ENCODE measurements around the gene EIF3L. TPM values are rescaled to one million over a fixed set of nuclear protein-coding genes. Genes with fewer than 3 reads are reported as not detected.

EIF3L gene
- total and polyA plus RNA-seq, 10 of the 15 experiments (the other 5 are each of a cell fraction or from before 2014, with no cell fraction given): 294 to 1,037 (median 618) TPM

DNA sequence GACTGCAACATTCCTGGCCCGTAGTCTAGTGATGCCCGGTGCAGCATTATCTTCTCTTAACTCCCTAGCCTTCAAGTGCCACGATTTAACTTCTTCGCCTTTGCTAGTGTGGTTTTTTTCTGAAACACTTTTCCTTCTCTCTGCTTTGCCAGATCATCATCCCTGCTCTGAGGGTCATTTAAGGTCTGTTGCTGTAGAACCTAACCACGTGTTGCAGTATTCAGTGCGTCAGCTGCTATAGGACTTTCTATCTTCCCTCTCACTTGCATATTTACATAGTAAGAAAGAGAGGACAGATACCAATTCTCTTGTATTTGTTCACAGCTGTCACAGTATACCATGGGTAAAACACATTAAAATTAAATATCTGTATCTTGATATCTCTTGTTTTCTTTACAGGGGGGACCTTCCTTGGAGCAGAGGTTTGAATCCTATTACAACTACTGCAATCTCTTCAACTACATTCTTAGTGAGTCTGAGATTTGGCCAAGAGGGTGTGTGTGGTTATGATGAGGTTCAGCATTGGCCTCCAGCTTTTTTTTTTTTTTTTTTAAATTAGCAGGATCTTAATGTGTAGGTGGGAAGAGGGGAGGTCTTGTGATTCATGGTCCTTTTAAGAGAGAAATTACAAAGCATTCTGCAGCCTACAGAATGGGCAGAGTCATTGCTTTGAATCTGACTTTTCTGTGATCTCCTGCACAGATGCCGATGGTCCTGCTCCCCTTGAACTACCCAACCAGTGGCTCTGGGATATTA lies 13.5 kb downstream of the EIF3L start:
- no TSS peak for BruUV-seq (replicated peaks)
- in situ Hi-C loops (cut with MboI): loop anchor here (5.0 kb wide), 1 partner anchor 45 kb away; no protein-coding TSS in a partner anchor
- DNase-seq (ENCODE audit: low read depth, low spot score): no peak

More for the DNA sequence above, 13.5 kb downstream of the EIF3L start:
- intact Hi-C loops (cut with micrococcal nuclease; ENCODE audit: unreplicated experiment): loop anchor here (1.0 to 10.0 kb wide), 3 partner anchors 45 to 328 kb away; no protein-coding TSS in a partner anchor
- WGBS (ENCODE audit: insufficient coverage, insufficient replicate concordance, low lambda C conversion rate, missing lambda C conversion rate): 94% methylated on average over 7 of the region's 7 CpGs
- no peaks in the 10 kb centered on the region for H4K20me1 ChIP-seq (ENCODE audit: control insufficient read depth, insufficient read depth)
- H2AFZ ChIP-seq (ENCODE audit: control insufficient read depth, low read depth, low read length): no peak overlapping the region
- ChIA-PET SMC1A (ENCODE audit: uncharacterized antibody, unreplicated experiment) (interaction anchor here (0.8 to 3.5 kb wide), 14 partner anchors 8 to 256 kb away, joined by 3 to 53 read pairs (median 6); partner anchors contain the start of genes GCAT and PDXP), RAD21 (ENCODE audit: unreplicated experiment) (interaction anchor here (1.0 to 2.5 kb wide), 8 partner anchors 19 to 323 kb away, joined by 3 to 18 read pairs (median 6); partner anchors contain the start of genes ANKRD54 and GGA1), POLR2A (interaction anchor here (0.5 to 1.1 kb wide), 3 partner anchors 13 to 43 kb away, joined by 4 to 8 read pairs (median 4); partner anchors contain the start of gene MICALL1), CTCF (interaction anchor here (0.6 to 4.8 kb wide), 43 partner anchors 7 to 1507 kb away, joined by 3 to 121 read pairs (median 5); partner anchors contain the start of genes ANKRD54, C22orf23, EIF3L and GALR3)
- no peak for FAIRE-seq
- H3K36me3 ChIP-seq (ENCODE audit: control insufficient read depth in 2 of 2, insufficient read depth in 2 of 2, low read length in 1 of 2): peaks cover 11 to 43% of the 10 kb centered on the region in 2 experiments
- H3K4me1 ChIP-seq (ENCODE audit: control insufficient read depth, insufficient read depth, low read length): no peaks in the 10 kb centered on the region
- ATAC-seq: no peak
- no peak overlapping the region for H3K9ac ChIP-seq (ENCODE audit: control insufficient read depth, insufficient read depth, low read length)
- H3K27ac ChIP-seq (ENCODE audit: control insufficient read depth, insufficient read depth): no peak overlapping the region
- H3K27me3 ChIP-seq (replicated peaks in 1 of 2; ENCODE audit: control insufficient read depth in 2 of 2, insufficient read depth in 2 of 2, low read length in 1 of 2): no peaks in the 10 kb centered on the region
- TF ChIP-seq, protein P1, sequence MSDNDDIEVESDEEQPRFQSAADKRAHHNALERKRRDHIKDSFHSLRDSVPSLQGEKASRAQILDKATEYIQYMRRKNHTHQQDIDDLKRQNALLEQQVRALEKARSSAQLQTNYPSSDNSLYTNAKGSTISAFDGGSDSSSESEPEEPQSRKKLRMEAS (IDR thresholded peaks at IDR 0.05; ENCODE audit: low read depth, low read length): no peak
- TF ChIP-seq NRF1 (conservative IDR thresholded peaks at IDR 0.05; ENCODE audit: low read depth, low read length): no peak
- TF ChIP-seq, protein P2, sequence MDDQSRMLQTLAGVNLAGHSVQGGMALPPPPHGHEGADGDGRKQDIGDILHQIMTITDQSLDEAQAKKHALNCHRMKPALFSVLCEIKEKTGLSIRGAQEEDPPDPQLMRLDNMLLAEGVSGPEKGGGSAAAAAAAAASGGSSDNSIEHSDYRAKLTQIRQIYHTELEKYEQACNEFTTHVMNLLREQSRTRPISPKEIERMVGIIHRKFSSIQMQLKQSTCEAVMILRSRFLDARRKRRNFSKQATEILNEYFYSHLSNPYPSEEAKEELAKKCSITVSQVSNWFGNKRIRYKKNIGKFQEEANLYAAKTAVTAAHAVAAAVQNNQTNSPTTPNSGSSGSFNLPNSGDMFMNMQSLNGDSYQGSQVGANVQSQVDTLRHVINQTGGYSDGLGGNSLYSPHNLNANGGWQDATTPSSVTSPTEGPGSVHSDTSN (IDR thresholded peaks at IDR 0.05; ENCODE audit: insufficient replicate concordance, low read depth, low read length): no peak
- H3K4me2 ChIP-seq (ENCODE audit: control insufficient read depth, insufficient read depth): no peak overlapping the region
- H3K9me3 ChIP-seq (replicated peaks; ENCODE audit: control insufficient read depth, insufficient read depth, low read length): no peaks in the 10 kb centered on the region
- no peaks in the 10 kb centered on the region for H3K79me2 ChIP-seq (ENCODE audit: control insufficient read depth, insufficient read depth, low read length)
- no peak overlapping the region for H3K4me3 ChIP-seq
